Cardiac fibroblast (primary cell): ENCODE measurements around the gene ID4.

ENCODE experiments used
- DNase-seq, 2 donors: peaks; one replicate each; pipeline versions ENCODE4 v3.0.0 to v3.0.0-alpha.2; 2010; ENCODE audit warnings: low read depth in 2 of 2
- H3K4me3 ChIP-seq, 2 donors: replicated peaks in 1 of 2; 1 replicate in 1 of 2; 2 replicates in 1 of 2; pipeline ENCODE4 v1.5.1; 2011; ENCODE audit warnings: low read depth in 2 of 2, low read length in 2 of 2, mild to moderate bottlenecking in 2 of 2, moderate library complexity in 1 of 2
- TF ChIP-seq, protein P1 (sequence below): IDR thresholded peaks from one replicate; pipeline ENCODE4 v1.5.1; 2011; ENCODE audit warnings: low read depth, mild to moderate bottlenecking, low read length, inconsistent platforms

ID4 gene

DNA sequence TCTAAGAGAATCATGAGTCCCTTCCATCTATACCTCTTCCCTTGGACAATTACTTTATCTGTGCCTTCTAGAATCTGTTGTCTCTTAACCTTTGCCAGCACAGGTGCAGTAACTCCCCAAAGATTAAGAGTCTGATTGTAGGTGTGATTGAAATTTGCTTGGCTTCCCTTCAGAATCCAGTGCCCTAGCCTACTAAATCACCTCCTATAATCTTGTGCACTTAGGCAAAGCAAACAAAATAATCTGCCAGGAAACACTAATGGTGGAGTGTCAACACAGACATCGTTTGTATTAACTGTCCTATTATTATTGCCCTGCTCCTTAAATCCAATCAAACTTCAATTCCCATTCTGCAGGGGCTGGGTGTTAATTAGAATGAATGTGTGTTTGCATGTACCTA lies 28.0 kb downstream of the ID4 start:
- DNase-seq, result no peak
- TF ChIP-seq, protein P1, sequence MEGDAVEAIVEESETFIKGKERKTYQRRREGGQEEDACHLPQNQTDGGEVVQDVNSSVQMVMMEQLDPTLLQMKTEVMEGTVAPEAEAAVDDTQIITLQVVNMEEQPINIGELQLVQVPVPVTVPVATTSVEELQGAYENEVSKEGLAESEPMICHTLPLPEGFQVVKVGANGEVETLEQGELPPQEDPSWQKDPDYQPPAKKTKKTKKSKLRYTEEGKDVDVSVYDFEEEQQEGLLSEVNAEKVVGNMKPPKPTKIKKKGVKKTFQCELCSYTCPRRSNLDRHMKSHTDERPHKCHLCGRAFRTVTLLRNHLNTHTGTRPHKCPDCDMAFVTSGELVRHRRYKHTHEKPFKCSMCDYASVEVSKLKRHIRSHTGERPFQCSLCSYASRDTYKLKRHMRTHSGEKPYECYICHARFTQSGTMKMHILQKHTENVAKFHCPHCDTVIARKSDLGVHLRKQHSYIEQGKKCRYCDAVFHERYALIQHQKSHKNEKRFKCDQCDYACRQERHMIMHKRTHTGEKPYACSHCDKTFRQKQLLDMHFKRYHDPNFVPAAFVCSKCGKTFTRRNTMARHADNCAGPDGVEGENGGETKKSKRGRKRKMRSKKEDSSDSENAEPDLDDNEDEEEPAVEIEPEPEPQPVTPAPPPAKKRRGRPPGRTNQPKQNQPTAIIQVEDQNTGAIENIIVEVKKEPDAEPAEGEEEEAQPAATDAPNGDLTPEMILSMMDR, result no peak
- no peak overlapping the region for H3K4me3 ChIP-seq

- H3K4me3 ChIP-seq, result no peak overlapping the region
- DNase-seq, result no peak
- TF ChIP-seq, protein P1, result no peak
Measured at GRCh38 chr6:19866173-19866984, 29.2 kb downstream of the ID4 start.

DNA sequence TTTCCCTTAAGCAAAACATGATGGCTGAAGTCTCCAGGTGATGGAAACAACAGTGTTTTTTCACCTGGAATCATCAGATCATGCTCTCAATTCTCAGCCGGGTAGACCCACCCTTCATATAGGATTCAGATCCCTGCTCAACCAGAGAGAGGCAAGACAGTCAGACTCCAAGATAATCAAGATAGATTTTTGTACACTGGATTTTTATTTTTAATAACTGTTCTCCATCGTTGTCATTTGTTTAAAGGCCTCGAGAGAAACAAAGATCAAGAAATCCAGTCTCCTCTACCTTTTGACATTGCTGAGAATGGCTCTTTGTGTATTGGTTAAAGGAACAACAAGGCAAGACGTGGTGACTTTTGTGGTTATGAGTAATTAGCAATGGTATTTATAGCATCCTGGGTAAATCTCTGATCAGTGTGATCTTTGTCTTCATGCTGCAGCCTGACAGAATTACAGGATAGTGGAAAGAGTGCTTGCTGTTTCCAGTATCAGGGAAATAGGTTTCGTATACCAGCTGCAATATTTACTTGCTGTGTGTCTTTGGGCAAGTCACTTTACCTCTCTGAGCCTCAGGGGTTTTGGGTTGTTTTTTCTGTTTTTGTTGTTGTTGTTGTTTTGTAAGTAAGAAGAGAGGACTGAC lies 29.9 kb downstream of the ID4 start:
- H3K4me3 ChIP-seq, result no peak overlapping the region
- peak; percentile 33 to 47 for DNase-seq
- TF ChIP-seq, protein P1, result no peak

GRCh38 chr6:19869464-19869863 lies 32.3 kb downstream of the ID4 start:
- TF ChIP-seq, protein P1, result no peak
- H3K4me3 ChIP-seq, result no peak overlapping the region
- DNase-seq, result no peak

GRCh38 chr6:19870322-19870721 lies 33.2 kb downstream of the ID4 start:
- no peak for DNase-seq
- H3K4me3 ChIP-seq, result no peak overlapping the region
- TF ChIP-seq, protein P1, result no peak

DNA sequence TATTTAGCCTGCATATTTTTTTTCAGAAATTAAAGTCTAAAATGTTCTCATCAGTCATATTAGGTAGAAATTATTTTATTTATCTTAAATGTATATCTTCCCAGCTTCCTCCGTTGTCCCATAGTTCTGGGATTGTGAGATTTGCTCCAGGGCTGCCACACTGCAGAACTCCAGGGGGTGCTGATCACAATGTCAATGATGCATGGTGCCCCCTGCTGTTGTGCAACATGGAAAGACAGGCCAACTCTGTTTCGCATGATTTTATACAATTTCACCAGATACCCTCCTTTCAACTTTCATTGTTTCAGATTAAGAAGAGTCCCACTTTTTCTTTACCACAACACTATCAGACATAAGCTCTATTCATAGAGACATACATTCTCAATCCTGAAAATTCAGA lies 35.9 kb downstream of the ID4 start:
- DNase-seq, result no peak
- TF ChIP-seq, protein P1, result no peak
- no peak overlapping the region for H3K4me3 ChIP-seq

DNA sequence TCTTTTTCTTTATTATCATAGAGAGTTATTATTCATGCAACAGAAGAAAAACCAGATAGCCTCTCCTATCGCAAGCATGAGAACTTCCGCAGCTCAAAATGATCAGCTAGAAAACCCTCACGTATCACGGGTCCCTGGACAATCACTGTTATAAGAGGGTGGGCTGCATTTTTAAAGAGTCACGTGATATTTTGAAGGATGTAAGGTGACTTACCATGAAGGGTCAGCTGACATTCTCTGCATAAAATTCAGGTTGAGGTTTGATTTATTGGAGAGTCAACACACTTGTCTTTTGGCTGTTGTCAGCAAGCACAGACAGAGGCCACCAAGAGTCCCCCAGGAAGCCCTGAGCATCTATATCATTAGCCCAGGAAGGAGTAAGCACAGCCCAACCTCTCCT lies 39.5 kb downstream of the ID4 start:
- no peak for DNase-seq
- no peak overlapping the region for H3K4me3 ChIP-seq
- TF ChIP-seq, protein P1, result no peak
